NCI-H2029 (cell line): ENCODE measurements around the gene FMR1NB.

Source experiments
- DNase-seq: peaks from one replicate; lab custom pipeline; 2025; lab: John Stamatoyannopoulos, UW

The FMR1NB gene, protein sequence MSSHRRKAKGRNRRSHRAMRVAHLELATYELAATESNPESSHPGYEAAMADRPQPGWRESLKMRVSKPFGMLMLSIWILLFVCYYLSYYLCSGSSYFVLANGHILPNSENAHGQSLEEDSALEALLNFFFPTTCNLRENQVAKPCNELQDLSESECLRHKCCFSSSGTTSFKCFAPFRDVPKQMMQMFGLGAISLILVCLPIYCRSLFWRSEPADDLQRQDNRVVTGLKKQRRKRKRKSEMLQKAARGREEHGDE

DNA sequence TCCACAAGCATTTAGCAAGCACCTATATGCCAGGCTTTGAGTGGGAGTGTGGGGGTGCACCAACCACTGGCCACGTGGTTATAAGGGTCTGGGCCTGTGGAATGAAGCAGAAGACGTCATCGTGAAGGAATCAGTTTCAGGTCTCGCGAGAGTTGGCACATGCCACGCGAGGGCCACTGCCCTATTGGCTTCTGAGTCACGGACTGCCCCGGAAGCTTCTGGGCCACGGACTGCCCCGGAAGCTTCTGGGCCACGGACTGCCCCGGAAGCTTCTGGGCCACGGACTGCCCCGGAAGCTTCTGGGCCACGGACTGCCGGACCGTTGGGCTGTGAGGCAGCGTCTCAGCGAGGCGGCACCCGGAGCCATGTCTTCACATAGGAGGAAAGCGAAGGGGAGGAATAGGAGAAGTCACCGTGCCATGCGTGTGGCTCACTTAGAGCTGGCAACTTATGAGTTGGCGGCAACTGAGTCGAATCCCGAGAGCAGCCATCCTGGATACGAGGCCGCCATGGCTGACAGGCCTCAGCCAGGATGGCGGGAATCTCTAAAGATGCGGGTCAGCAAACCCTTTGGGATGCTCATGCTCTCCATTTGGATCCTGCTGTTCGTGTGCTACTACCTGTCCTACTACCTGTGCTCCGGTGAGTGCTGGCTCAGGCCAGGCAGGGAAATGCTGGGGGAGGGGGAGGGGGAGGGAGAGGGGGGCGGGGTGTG is at the start of gene FMR1NB:
Gene FMR1NB (plus strand): TSS at position 300 of the 715 bp plus-strand sequence. CDS start 66 bp downstream, at position 366.
- DNase-seq: no peak

DNA sequence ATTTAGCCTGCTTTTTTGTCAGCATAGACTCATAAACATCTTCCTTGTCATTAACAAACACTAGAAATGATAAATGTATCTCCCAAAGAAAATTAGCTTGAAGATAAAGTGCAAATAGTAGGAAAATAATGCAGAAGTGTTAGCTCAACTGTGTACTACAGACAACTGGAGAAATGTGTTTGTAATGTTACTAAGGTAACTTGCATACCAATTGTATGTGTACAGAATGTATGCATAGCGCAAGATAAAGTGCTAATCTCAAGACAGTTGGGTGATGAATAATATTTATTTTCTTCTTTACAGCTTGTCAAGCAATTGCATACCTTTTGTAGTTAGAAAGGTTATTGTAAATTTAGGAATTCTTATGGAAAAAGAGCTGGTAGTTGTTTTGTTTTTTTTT is 47.3 kb upstream of the FMR1NB start:
- DNase-seq: no peak

DNA sequence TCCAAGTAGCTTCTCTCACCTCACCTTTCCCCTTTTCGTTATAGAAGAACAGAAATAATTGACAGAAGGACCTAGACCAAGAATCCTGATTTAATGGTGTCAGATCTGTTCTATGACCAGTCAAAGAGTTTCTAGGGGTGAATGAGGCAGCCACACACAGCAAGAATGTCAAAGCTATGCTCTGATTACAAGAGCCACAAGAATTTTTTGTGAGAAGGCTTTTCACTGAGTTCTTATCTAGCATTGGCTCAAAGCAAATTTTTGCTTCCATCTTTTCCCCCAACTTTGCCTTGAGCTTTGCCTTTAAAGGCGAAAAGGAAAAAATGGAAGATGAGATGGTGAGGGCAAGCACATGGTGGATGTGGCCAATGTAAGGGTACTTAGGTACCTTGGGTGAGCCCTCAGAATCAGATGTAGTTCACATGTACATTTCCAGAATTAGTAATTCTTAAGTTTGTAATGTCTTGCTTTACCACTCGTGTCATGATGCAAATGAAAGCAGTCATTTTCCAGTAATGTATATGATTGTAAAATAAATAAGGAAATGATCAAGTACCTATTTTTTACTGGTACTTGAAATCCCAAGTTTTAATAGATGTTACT is 45.9 kb upstream of the FMR1NB start:
- no peak for DNase-seq

DNA sequence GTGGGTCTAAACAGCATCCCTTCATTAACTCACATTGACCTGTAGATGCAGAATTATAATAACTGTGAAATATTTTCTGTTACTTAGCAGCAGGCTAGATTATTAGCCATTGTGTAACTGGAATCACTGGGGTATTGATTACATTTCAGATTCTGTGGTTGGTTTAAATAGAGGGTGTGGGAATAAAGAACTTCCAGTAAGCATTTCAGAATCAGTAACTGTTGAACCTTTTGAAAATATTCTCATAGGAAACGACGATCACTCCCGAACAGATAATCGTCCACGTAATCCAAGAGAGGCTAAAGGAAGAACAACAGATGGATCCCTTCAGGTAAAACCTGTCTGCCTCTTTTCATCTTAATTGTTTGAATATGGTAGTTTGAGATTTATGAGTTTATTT is 35.9 kb upstream of the FMR1NB start:
- DNase-seq: no peak

DNA sequence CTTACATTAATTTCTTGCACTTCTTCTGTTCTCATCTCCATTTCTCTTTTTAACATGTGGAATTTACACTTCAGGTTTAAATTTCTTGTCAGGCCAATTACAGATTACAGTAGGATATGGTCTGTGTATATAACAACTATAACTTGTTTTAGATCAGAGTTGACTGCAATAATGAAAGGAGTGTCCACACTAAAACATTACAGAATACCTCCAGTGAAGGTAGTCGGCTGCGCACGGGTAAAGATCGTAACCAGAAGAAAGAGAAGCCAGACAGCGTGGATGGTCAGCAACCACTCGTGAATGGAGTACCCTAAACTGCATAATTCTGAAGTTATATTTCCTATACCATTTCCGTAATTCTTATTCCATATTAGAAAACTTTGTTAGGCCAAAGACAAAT is 32.6 kb upstream of the FMR1NB start:
- DNase-seq: no peak

DNA sequence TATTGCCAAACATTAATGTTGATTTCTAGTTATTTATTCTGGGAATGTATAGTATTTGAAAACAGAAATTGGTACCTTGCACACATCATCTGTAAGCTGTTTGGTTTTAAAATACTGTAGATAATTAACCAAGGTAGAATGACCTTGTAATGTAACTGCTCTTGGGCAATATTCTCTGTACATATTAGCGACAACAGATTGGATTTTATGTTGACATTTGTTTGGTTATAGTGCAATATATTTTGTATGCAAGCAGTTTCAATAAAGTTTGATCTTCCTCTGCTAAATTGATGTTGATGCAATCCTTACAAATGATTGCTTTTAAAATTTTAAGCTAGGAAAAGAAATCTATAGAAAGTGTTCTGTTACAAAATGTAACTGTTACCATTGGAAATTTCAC is 30.8 kb upstream of the FMR1NB start:
- no peak for DNase-seq

DNA sequence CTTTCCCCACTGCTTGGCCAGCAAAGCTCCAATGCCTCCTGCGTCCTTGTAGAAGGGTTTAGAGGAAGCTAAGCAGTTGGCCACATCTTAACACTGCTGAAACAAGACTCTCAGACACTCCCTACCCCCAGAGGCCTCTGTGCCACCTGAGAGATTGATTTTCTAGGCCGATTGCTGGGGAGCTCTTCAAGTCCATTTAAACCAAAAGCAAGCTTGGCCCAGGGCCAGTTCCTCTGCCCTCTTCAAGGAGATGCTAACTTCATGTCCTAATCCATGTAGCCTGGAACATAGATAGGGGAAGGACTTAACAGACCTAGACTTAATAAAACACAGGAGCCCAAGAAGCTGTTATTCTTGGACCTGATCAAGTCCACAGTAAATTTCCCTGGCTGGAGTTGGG is 27.2 kb upstream of the FMR1NB start:
- no peak for DNase-seq

DNA sequence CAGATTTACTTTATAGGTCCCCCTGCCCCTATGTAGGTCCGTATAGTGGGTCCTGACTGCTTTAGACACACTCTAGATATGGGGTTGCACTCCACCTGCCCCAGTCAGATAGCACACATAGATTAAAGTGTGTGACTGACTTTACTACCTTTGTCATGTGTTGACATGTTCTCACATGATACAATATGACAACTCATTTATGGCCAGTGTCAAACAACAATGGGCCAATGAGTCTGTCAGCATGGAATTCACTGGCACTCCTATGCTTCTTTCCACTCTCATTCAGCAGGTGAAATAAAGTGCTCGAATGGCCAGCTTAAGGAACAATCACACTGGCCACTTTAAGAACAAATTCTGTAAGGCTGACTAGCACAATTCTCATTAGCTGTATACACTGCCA is 23.8 kb upstream of the FMR1NB start:
- no peak for DNase-seq

DNA sequence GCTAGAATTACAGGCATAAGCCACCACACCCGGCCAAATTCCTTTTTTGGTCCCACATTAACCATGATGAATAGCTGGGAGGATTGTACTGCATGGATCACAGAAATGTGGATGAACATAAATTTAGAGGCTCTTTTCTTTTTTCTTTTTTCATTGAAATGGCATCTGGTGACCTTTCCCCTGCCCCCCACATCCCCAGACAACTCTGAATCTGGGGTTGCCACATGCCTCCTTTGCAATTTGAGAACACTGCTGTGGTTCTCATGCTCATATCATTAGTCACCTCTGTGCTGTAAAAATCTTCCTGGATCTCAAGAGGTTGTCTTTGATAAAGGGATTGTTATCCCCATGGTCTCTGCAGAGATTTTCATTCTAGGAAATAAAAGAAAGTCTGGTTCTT is 22.8 kb upstream of the FMR1NB start:
- DNase-seq: no peak

DNA sequence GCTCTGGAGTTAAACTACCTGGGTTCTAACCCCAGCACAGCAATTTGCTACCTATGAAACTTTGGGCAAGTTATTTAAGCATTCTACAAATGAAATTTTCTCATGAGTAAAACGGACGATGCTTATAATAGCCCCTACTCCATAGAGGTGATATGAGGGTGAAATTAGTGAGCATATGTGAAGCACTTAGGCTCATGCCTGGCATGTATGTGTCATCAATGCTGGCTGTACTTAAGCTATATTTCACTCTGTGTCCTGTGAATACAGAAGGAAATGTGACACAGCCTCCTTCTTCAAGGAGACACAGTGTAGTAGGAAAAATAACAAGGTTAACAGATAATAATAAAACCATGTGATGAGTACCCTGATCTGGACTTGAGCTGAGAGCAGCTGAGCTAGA is 20.4 kb upstream of the FMR1NB start:
- no peak for DNase-seq

DNA sequence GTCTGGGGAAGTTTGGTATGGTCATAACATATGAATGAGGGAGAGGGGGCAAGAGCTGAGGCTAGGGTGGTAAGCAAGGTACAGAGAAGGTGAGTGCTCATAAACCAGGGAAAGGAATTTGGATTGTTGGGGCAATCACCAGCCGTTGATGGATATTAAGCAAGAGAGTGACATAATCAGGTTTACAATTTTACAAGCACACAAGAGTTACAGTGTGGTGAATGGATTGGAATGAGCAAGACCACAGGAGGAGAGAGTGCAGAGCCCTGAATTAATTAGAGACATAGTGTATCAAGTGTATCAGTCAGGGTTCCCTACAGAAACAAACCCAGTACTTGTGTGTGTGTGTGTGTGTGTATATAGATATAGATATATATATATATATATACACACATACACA is 18.7 kb upstream of the FMR1NB start:
- no peak for DNase-seq

DNA sequence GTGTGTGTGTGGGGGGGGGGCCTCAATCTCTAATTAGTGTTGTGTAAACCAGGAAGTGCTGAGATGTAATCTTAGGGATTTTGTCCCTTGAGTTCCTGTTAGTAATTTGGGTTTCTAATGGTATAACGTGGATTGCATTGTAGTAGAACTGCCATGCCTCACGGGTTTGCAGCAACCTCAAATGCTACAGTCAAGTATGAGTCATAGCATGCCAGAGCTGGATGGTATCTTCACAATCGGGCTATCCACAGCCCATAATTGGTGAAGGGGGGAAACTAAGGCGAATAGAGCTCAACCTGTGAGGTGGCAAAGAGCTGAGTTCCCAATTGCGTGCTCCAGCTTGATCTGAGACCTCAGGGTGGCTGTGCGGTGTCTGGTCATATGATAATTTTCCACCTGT is 2.2 kb upstream of the FMR1NB start:
- no peak for DNase-seq

DNA sequence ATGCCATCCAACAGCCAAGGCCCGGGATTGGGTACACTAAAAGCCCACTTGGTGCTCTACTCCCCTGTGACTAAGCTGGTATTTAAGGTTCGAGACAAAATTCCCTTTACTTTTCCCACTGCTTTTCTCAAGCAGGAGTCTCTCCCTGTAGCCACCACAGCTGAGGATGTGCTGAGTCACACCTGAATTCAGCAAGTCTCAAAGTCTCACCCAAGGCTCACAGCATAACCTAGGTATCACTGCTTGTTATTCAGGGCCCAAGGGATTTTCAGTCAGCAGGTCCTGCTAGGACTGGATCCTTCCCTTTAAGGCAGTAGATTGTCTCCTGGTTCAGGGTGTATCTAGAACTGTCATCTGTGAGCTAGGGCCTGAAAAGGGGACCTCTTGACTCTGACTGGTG is 39.2 kb downstream of the FMR1NB start:
- DNase-seq: no peak

DNA sequence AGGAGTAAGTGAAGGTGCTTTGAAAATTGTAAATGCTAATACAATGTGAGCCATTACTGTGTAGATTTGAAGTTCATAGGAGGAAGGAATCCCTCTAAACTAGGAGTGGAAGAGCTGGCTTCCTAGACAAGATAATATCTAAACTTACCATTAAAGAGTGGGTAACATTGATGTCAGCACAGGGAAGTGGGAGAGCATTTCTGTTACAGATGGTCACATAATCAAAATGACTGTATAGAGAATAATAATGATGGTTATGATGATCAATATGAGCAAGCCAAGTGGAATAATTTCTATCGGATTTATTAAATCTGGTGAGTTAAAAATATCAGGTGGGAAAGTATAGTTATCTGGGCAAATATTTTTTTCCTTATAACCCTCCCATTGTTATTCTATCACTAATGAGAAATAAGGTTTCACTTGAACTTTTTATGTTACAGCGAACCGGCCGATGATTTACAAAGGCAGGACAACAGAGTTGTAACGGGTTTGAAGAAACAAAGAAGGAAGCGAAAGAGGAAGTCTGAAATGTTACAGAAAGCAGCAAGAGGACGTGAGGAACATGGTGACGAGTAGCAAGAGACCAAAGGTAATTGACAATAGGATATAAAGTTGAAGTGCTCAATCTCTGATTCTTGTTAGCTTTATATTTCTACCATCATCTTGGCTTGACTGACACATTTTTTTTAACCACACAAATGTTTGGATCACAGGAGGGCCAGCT is 43.5 kb downstream of the FMR1NB start:
- no peak for DNase-seq

DNA sequence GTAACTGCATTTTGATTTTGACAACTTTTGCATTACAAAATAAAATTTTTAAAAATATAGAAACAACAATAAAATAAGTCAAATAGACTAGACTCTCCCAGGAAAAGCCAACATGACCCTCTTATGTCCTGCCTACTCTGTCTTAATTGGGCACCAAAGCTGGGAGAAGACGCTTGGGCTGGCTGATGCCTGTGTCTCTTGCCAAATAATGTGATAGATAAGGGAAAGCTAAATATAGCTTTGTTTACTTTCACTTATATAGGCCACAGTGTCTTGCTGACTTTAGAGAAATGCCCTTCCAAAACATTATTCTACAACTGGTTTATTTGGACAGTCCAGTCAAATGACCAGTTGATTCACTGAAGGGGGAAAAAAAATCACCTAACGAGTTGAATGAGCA is 54.2 kb downstream of the FMR1NB start:
- no peak for DNase-seq

DNA sequence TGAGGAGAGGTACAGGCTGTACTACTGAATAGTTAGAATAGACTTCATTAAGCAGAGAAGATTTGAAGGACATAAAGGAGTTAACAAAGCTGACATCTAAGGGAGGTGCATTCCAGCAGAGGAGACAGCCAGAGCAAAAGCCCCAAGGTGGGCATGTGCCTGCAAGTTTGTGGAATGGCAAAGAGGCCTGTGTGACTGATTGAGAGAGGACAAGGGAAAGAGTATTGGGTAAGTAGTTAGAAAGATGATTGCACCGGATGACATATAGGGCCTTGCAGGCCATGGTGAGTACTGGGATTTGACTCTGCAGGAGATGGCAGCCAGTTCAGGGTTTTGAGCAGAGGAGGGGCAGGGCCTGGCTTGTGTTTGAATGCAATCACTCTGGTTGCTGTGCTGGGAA is 55.9 kb downstream of the FMR1NB start:
- DNase-seq: no peak

DNA sequence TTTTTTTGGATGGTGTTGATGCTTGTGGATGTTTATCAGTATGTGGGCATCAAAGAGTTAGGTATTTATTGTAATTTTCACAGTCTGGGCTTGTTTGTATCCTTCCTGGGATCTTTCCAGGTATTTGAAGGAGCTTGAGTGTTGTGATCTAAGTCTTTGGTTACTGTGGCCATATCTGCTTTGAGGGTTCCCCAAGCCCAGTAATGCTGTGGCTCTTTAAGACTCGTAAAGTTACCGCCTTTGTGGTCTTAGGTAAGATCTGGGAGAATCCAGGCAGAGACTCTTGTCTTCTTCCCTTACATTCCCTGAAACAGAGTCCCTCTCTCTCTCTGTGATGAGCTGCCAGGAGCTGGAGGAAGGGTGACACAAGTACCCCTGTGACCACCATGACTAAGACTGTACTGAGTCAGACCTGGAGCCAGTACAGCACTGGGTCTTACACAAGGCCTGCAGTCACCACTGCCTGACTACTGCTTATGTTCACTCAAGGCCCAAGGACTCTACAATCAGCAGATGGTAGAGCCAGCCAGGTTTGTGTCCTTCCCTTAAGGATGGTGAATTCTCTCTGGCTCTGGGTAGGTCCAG is 62.2 kb downstream of the FMR1NB start:
- no peak for DNase-seq

DNA sequence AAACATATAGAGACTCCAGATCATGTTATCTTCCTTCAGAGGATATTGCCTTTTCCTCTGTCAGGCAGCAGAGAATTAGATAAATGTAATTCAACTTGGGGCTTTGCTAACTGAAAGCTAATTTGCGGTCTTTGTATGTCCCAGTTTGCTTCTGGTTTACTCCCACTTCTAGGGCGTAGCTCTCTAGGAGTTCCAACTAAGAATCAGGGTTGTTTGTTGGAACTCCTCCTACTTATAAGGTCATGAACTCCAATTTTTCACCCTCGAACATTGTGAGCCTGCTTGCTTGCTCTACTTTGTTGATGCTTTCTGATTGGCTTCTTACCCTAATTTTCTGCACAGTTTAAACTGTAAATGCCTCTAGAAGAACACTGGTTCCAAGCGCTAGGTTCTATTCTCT is 66.1 kb downstream of the FMR1NB start:
- no peak for DNase-seq

DNA sequence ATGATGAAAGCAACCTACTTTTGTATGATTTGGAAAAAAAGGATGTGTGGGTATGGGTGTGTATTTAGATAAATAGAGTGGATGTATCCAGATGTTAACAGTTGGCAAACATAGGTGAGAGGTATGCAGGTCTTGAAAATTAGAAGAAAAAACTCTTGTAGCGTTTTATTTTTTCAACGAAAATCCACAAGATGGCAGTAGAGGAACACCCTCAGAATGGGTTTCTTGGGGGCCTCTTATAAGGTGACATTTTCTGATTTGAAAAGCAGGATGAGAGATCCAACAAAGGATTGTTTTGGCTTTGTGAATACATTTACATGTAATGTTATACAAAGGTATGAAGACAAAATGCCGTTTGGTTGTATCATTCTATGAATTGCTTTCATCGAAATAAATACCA is 68.3 kb downstream of the FMR1NB start:
- no peak for DNase-seq

DNA sequence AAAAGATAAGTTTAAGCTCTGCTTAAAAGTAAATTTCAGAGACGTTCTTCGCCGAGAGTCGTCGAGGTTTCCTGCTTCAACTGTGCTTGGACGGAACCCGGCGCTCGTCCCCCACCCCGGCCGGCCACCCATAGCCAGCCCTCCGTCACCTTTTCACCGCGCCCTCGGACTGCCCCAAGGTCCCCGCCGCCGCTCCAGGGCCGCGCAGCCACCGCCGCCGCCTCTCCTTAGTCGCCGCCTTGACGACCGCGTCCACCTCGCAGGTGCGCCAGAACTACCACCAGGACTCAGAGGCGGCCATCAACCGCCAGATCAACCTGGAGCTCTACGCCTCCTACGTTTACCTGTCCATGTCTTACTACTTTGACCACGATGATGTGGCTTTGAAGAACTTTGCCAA is 70.8 kb downstream of the FMR1NB start:
- DNase-seq: no peak

DNA sequence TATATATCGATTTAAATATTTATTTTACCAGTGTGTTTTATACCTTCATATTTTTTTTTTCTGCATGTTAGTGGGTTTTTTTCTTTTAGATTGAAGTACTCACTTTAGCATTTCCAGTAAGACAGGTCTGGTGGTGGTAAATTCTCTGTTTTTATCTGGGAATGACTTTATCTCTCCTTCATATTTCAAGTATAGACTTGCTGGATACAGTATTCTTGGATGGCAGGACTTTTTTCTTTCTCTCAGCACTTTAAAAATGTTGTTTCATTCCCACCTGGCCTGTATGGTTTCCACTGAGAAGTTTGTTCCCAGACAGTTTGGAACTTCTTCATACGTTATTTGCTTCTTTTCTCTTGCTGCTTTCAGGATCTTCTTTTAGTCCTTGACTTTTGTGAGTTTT is 86.1 kb downstream of the FMR1NB start:
- no peak for DNase-seq

DNA sequence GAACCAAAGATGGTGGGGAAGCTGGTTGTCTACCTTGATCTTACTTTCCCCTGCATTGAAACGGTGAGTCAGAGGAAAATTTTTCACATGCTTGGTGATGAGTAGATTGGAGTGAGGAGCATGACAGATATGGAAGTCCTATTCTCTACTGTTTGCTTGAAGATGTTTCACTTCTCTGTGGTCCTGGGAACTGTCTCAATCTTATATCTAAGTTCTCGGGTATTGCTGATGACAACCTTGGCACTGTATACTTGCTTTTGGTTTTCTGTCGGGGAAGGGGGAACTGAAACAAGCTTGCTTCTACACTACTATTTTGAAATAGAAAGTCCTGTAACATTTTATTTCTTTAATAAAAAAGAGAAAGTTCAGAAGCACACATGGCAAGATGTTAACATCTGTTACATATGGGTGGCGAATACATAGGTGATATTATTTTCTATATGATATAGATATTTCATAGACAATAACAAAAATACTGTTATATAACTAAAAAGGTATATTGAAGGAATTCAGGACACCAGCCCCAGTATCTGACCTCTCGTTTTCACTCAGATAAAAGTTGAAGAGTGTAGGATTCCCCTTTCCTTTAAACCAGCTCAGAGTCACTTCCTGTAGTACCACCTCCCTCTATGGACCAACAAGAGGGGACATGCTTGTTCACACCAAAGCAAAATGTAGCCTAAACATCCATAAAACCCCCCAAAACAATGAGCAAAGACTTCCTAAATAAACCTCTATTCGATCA is 88.8 kb downstream of the FMR1NB start:
- DNase-seq: no peak
